Nephron (organoid): ENCODE data around the gene SLCO3A1.

ENCODE experiments used
- H3K27ac Mint-ChIP-seq, 3 experiments: 2 replicates each; pipeline ENCODE4 v1.8.0; 2020; ENCODE audit warnings: mixed read lengths in 3 of 3, mild to moderate bottlenecking in 2 of 3, moderate library complexity in 1 of 3
- H3K27me3 Mint-ChIP-seq: 2 replicates; pipeline ENCODE4 v1.8.0; 2021; ENCODE audit warnings: low read depth, mild to moderate bottlenecking, moderate library complexity, mixed read lengths
- H3K36me3 Mint-ChIP-seq: 2 replicates; pipeline ENCODE4 v1.8.0; 2020; ENCODE audit warnings: low read depth, mixed read lengths
- H3K4me1 Mint-ChIP-seq: 2 replicates; pipeline ENCODE4 v1.8.0; 2020; ENCODE audit warnings: mixed read lengths
- H3K4me3 Mint-ChIP-seq, 3 experiments: 2 replicates each; pipeline ENCODE4 v1.8.0; 2020; ENCODE audit warnings: mild to moderate bottlenecking in 3 of 3, mixed read lengths in 3 of 3, moderate library complexity in 2 of 3
- H3K9me3 Mint-ChIP-seq: 2 replicates; pipeline ENCODE4 v1.8.0; 2020; ENCODE audit warnings: mixed read lengths
- TF ChIP-seq, protein P1 (sequence below), 3 experiments: fragments of 200-600 bp; sonication (generic); IDR thresholded peaks; one replicate each; pipeline ENCODE4 v1.5.0; 2021; ENCODE audit warnings: antibody characterized with exemption in 3 of 3; ENCODE audit not compliant: unreplicated experiment in 3 of 3

The SLCO3A1 gene

DNA sequence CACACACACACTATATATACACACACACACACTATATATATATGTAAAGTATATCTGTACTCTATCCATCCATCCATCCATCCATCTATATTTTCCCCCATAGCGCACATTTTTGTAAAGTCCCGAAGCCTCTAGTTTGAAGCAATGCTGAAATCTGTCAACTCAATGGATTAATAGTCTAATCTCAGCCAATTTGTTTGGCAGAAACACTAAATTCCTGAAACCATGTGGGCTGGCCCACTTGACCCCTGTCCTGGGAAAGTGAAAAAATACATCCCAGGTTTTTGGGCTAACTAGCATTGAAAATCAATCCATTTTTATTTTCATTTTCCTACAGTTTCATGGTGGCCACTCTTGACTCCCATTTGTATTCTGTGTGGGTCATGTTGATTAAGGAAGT lies 166.7 kb downstream of the SLCO3A1 start:
- H3K27ac Mint-ChIP-seq, result no peak overlapping the region
- H3K4me3 Mint-ChIP-seq, result no peak overlapping the region
- H3K36me3 Mint-ChIP-seq, result no peaks in the 10 kb centered on the region
- H3K4me1 Mint-ChIP-seq, result no peaks in the 10 kb centered on the region
- H3K9me3 Mint-ChIP-seq, result no peaks in the 10 kb centered on the region
- TF ChIP-seq, protein P1, sequence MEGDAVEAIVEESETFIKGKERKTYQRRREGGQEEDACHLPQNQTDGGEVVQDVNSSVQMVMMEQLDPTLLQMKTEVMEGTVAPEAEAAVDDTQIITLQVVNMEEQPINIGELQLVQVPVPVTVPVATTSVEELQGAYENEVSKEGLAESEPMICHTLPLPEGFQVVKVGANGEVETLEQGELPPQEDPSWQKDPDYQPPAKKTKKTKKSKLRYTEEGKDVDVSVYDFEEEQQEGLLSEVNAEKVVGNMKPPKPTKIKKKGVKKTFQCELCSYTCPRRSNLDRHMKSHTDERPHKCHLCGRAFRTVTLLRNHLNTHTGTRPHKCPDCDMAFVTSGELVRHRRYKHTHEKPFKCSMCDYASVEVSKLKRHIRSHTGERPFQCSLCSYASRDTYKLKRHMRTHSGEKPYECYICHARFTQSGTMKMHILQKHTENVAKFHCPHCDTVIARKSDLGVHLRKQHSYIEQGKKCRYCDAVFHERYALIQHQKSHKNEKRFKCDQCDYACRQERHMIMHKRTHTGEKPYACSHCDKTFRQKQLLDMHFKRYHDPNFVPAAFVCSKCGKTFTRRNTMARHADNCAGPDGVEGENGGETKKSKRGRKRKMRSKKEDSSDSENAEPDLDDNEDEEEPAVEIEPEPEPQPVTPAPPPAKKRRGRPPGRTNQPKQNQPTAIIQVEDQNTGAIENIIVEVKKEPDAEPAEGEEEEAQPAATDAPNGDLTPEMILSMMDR (IDR thresholded peaks at IDR 0.05; ENCODE audit: unreplicated experiment in 3 of 3), result no peak
- peaks cover 15% of the 10 kb centered on the region for H3K27me3 Mint-ChIP-seq

DNA sequence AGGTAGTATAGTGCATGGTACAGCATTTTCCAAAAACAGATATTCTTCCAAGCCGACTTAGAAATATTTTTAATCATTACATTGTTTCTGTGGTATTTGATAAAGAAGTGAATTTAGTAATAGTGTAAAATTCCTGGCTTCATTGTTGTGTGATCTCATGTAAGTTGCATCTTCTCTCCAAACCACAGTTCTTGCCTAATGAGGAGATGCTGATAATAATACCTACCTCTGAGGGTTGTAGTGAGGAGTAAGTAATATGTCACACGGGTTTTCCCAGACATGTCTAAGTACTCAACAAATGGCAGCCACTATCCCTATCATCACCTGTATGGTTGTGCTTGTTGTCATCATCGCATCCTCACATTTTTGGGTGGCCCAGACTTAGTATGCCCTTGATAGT lies 167.3 kb downstream of the SLCO3A1 start:
- no peaks in the 10 kb centered on the region for H3K9me3 Mint-ChIP-seq
- TF ChIP-seq, protein P1 (IDR thresholded peaks at IDR 0.05; ENCODE audit: unreplicated experiment in 3 of 3), result no peak
- no peak overlapping the region for H3K27ac Mint-ChIP-seq
- peaks cover 21% of the 10 kb centered on the region for H3K27me3 Mint-ChIP-seq
- H3K4me3 Mint-ChIP-seq, result no peak overlapping the region
- H3K4me1 Mint-ChIP-seq, result no peaks in the 10 kb centered on the region
- H3K36me3 Mint-ChIP-seq, result no peaks in the 10 kb centered on the region

DNA sequence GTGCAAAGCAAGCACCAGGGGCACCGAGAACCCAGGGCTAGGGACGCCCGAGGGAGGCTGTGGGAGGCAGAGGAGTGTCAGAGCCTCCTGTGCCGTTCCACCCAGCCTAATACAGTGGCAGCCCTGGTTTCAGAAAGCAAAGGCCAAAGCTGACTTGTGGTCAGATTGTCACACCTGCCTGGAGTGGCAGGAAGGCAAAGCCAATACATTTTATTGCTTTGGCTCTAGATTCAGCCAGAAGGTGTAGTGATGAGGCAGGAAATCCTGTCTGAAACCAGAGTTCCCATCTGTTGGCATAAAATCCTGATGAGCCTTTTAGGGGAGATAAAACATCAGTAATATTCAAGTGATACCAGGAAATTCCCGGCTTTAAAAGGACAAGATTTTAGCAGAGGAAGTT lies 168.3 kb downstream of the SLCO3A1 start:
- Mint-ChIP-seq H3K4me3 (no peak overlapping the region), H3K9me3 (no peaks in the 10 kb centered on the region), H3K36me3 (no peaks in the 10 kb centered on the region), H3K27ac (no peak overlapping the region), H3K4me1 (no peaks in the 10 kb centered on the region), H3K27me3 (peaks cover 22% of the 10 kb centered on the region)
- TF ChIP-seq, protein P1 (IDR thresholded peaks at IDR 0.05; ENCODE audit: unreplicated experiment in 3 of 3), result no peak

DNA sequence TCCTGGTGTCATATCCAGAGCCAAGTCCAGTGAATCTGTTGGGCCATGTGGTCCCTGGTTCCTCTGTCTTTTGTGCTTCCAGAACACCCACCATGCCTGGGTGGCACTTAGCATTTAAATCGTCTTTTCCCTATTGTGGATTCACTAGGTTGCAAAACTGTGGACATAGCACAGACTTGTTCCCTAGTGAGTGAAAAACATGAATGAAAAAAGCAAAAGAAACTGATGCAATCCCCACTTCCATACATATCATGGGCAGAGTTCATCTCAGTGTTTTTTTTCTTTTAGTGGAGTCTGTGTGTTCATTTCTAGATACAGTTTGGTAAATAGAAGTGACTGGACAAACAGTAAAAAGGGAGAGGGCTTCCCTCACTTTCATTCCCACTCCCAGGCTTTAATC lies 170.5 kb downstream of the SLCO3A1 start:
- Mint-ChIP-seq H3K36me3 (no peaks in the 10 kb centered on the region), H3K4me1 (peaks cover 7% of the 10 kb centered on the region), H3K9me3 (no peaks in the 10 kb centered on the region), H3K27ac (no peak overlapping the region), H3K4me3 (no peak overlapping the region), H3K27me3 (peaks cover 20% of the 10 kb centered on the region)
- TF ChIP-seq, protein P1 (IDR thresholded peaks at IDR 0.05; ENCODE audit: unreplicated experiment in 3 of 3), result no peak

DNA sequence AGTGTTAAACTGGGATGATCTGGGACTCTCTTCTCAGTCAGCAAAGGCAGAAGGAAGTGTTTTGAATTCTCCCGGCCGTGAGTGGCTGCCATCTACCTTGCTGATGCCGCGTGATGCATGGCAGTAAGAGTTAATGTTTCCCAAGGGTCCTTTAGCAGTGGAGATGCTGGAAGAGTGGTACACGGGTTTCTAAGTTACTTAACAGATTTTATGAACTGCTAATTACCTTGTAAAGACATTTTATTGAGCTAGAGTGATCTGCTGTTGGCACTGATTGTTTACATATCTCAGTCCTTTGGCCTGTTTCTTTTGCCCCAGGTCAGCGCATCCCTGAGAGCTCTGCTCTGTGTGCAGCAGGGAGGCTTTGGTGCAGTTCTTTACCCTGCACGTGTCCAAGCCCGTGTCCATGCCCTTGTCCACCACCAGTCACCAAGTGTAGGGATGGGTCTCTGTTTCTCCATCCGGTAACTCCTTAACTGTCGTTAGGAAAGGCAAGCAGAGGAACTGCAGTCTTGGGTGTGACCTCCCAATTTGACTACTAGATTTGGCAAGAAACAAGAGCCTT lies 172.3 kb downstream of the SLCO3A1 start:
- TF ChIP-seq, protein P1 (IDR thresholded peaks at IDR 0.05; ENCODE audit: unreplicated experiment in 3 of 3), result no peak
- Mint-ChIP-seq H3K36me3 (no peaks in the 10 kb centered on the region), H3K4me1 (peaks cover 18% of the 10 kb centered on the region), H3K27me3 (peaks cover 20% of the 10 kb centered on the region), H3K9me3 (no peaks in the 10 kb centered on the region), H3K27ac (no peak overlapping the region), H3K4me3 (no peak overlapping the region)

DNA sequence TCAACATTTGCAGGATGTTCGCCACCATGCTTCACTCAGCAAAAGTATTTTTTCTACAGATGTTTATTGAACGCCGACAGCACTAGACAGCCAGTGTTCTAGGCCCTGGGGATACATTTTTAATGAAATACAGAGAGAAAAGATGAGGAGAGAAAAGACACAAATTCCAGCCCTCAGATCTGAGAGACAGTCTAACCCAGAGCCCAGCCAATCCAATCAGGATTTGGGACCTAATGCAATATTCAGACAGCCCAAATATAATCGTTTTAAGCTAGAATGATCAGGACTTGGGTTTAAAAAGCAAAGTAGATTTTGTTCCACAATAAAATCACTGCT lies 174.8 kb downstream of the SLCO3A1 start:
- Mint-ChIP-seq H3K4me1 (peaks cover 20% of the 10 kb centered on the region), H3K4me3 (no peak overlapping the region), H3K36me3 (no peaks in the 10 kb centered on the region), H3K27ac (no peak overlapping the region), H3K9me3 (no peaks in the 10 kb centered on the region), H3K27me3 (peaks cover 24% of the 10 kb centered on the region)
- TF ChIP-seq, protein P1 (IDR thresholded peaks at IDR 0.05; ENCODE audit: unreplicated experiment in 3 of 3), result no peak
